A549 (cell line): Measurements from ENCODE around the gene SECISBP2L. TPM values are rescaled to one million over a fixed set of nuclear protein-coding genes. Genes with fewer than 3 reads are reported as not detected.

Experiments
- ATAC-seq, 2 experiments: fragments of 200-7000 bp in 1 of 2; fragments of >200 bp in 1 of 2; cut with Nextera tagmentation in 1 of 2; cut with Tn5 transposase in 1 of 2; 3 replicates each; pipeline versions ENCODE4 v1.8.0 to v1.9.1; 2018 to 2020; ENCODE audit warnings: mild to moderate bottlenecking in 1 of 2, moderate library complexity in 1 of 2
- CTCF ChIA-PET: fragments of 300-600 bp; sonication (Branson Sonifier 250); formaldehyde crosslinking; extraction: SDS; loops from one replicate; lab custom pipeline; 2021; ENCODE audit warnings: antibody characterized with exemption, inconsistent platforms; lab: Yijun Ruan, JAX
- POLR2A ChIA-PET: fragments of 350-600 bp; formaldehyde crosslinking; extraction: SDS; loops from one replicate; lab custom pipeline; 2021; ENCODE audit warnings: antibody characterized with exemption, inconsistent platforms; lab: Yijun Ruan, JAX
- DNase-seq, 2 experiments: peaks; one replicate each; pipeline versions ENCODE4 v3.0.0 to v3.0.0-alpha.2; 2011 to 2016; ENCODE audit warnings: low read depth in 1 of 2, low spot score in 1 of 2
- FAIRE-seq: peaks from 2 replicates; lab custom pipeline; 2011; peaks lifted over from hg19 to GRCh38; lab: Jason Lieb, UNC
- H3K27ac ChIP-seq, 2 experiments: fragments of >200 bp; sonication (Bioruptor Twin); formaldehyde crosslinking; 3 replicates each; pipeline ENCODE4 v1.5.1; 2016 to 2017
- H3K4me1 ChIP-seq: fragments of >200 bp; sonication (Bioruptor Twin); formaldehyde crosslinking; 3 replicates; pipeline ENCODE4 v1.6.1; 2016
- H3K4me2 ChIP-seq: fragments of >200 bp; sonication (Bioruptor Twin); formaldehyde crosslinking; 3 replicates; pipeline ENCODE4 v1.6.1; 2016
- H3K4me3 ChIP-seq: fragments of >200 bp; sonication (Bioruptor Twin); formaldehyde crosslinking; 3 replicates; pipeline ENCODE4 v1.5.1; 2016
- H3K9me3 ChIP-seq: fragments of >200 bp; sonication (Bioruptor Twin); formaldehyde crosslinking; 3 replicates; pipeline ENCODE4 v1.6.1; 2016
- ATOH8 ChIP-seq: fragments of 250-450 bp; sonication (Bioruptor Pico); IDR thresholded peaks from 2 replicates; pipeline ENCODE4 v1.5.0; 2020; ENCODE audit warnings: low read depth, mild to moderate bottlenecking, moderate library complexity
- BHLHE40 ChIP-seq: IDR thresholded peaks from 2 replicates; pipeline ENCODE4 v1.6.1; 2012; ENCODE audit warnings: low read depth, low read length, inconsistent platforms
- CBX8 ChIP-seq: fragments of 200-600 bp; sonication (generic); IDR thresholded peaks from 2 replicates; pipeline ENCODE4 v1.6.1; 2016
- CHD2 ChIP-seq: fragments of 150-350 bp; IDR thresholded peaks from 2 replicates; pipeline ENCODE4 v1.6.1; 2014; ENCODE audit warnings: low read length; ENCODE audit not compliant: partially characterized antibody
- EHF ChIP-seq: fragments of 250-450 bp; sonication (Bioruptor Pico); IDR thresholded peaks from 2 replicates; pipeline ENCODE4 v1.5.0; 2020; ENCODE audit warnings: mild to moderate bottlenecking
- EHMT2 ChIP-seq: fragments of 200-600 bp; sonication (generic); IDR thresholded peaks from 2 replicates; pipeline ENCODE4 v1.6.1; 2016; ENCODE audit warnings: antibody characterized with exemption, low read depth, mild to moderate bottlenecking, moderate library complexity
- EP300 ChIP-seq, 2 experiments: fragments of >200 bp; sonication (Bioruptor Twin); formaldehyde crosslinking; IDR thresholded peaks; 2 replicates in 1 of 2; 3 replicates in 1 of 2; pipeline ENCODE4 v1.6.1; 2016 to 2017
- ESRRA ChIP-seq: fragments of 150-350 bp; IDR thresholded peaks from 2 replicates; pipeline ENCODE4 v1.6.1; 2014; ENCODE audit warnings: mild to moderate bottlenecking, low read length, borderline replicate concordance
- FOSB ChIP-seq: fragments of 250-450 bp; sonication (Bioruptor Pico); IDR thresholded peaks from 2 replicates; pipeline ENCODE4 v1.5.0; 2020; ENCODE audit warnings: mild to moderate bottlenecking, moderate library complexity
- FOSL2 ChIP-seq, 2 experiments: fragments of 450-650 bp in 1 of 2; fragments of >200 bp in 1 of 2; sonication (Bioruptor Twin) in 1 of 2; formaldehyde crosslinking; IDR thresholded peaks; 2 replicates each; pipeline versions ENCODE4 v1.5.0 to v1.6.1; 2016 to 2020; ENCODE audit warnings: mild to moderate bottlenecking in 1 of 2, moderate library complexity in 1 of 2
- HOXA7 ChIP-seq: fragments of 250-450 bp; sonication (Bioruptor Pico); IDR thresholded peaks from 2 replicates; pipeline ENCODE4 v1.5.0; 2020; ENCODE audit warnings: mild to moderate bottlenecking, moderate library complexity
- HOXB13 ChIP-seq: fragments of 250-450 bp; sonication (Bioruptor Pico); IDR thresholded peaks from 2 replicates; pipeline ENCODE4 v1.5.0; 2020; ENCODE audit warnings: low read depth, mild to moderate bottlenecking, moderate library complexity
- HOXB5 ChIP-seq: fragments of 250-450 bp; sonication (Bioruptor Pico); IDR thresholded peaks from 2 replicates; pipeline ENCODE4 v1.5.0; 2020; ENCODE audit warnings: mild to moderate bottlenecking, moderate library complexity
- JUN ChIP-seq, 2 experiments: fragments of >200 bp; sonication (Bioruptor Twin); formaldehyde crosslinking; IDR thresholded peaks; 2 replicates in 1 of 2; 3 replicates in 1 of 2; pipeline ENCODE4 v1.6.1; 2016 to 2017
- KDM1A ChIP-seq: fragments of 200-600 bp; sonication (generic); IDR thresholded peaks from 2 replicates; pipeline ENCODE4 v1.6.1; 2016; ENCODE audit warnings: low read depth, mild to moderate bottlenecking
- KDM5A ChIP-seq: fragments of 200-600 bp; sonication (generic); IDR thresholded peaks from 2 replicates; pipeline ENCODE4 v1.6.1; 2016; ENCODE audit warnings: antibody characterized with exemption, mild to moderate bottlenecking
- MAFK ChIP-seq: fragments of 450-650 bp; IDR thresholded peaks from 2 replicates; pipeline ENCODE4 v1.6.1; 2014; ENCODE audit not compliant: partially characterized antibody
- MAX ChIP-seq: IDR thresholded peaks from 2 replicates; pipeline ENCODE4 v1.6.1; 2012
- MAZ ChIP-seq: fragments of 150-350 bp; IDR thresholded peaks from 2 replicates; pipeline ENCODE4 v1.6.1; 2014; ENCODE audit warnings: antibody characterized with exemption, low read depth, low read length, borderline replicate concordance
- NPAS2 ChIP-seq: fragments of 250-450 bp; sonication (Bioruptor Pico); IDR thresholded peaks from 2 replicates; pipeline ENCODE4 v1.8.0; 2022; ENCODE audit warnings: mild to moderate bottlenecking, moderate library complexity, borderline replicate concordance
- NR3C1 ChIP-seq: fragments of >200 bp; sonication (Bioruptor Twin); formaldehyde crosslinking; IDR thresholded peaks from 3 replicates; pipeline ENCODE4 v1.6.1; 2017
- POLR2A ChIP-seq: IDR thresholded peaks from 2 replicates; pipeline ENCODE4 v1.6.1; 2012; ENCODE audit warnings: mild to moderate bottlenecking, low read length
- RCOR1 ChIP-seq: fragments of 150-350 bp; IDR thresholded peaks from 2 replicates; pipeline ENCODE4 v1.6.1; 2014; ENCODE audit warnings: antibody characterized with exemption, low read length, low read depth
- RNF2 ChIP-seq: fragments of 200-600 bp; sonication (generic); IDR thresholded peaks from 2 replicates; pipeline ENCODE4 v1.6.1; 2016; ENCODE audit warnings: low read depth, mild to moderate bottlenecking, antibody characterized with exemption, moderate library complexity, borderline replicate concordance
- SREBF2 ChIP-seq: fragments of 450-650 bp; IDR thresholded peaks from 2 replicates; pipeline ENCODE4 v1.6.1; 2014; ENCODE audit warnings: mild to moderate bottlenecking, moderate library complexity
- TFCP2L1 ChIP-seq: fragments of 250-450 bp; sonication (Bioruptor Pico); IDR thresholded peaks from 2 replicates; pipeline ENCODE4 v1.5.0; 2021; ENCODE audit warnings: mild to moderate bottlenecking
- USF2 ChIP-seq: fragments of 450-650 bp; IDR thresholded peaks from 2 replicates; pipeline ENCODE4 v1.6.1; 2014; ENCODE audit warnings: antibody characterized with exemption
- ZC3H11A ChIP-seq: fragments of 450-650 bp; IDR thresholded peaks from 2 replicates; pipeline ENCODE4 v1.6.1; 2014; ENCODE audit warnings: antibody characterized with exemption, mild to moderate bottlenecking
- ZFP36 ChIP-seq: fragments of 450-650 bp; IDR thresholded peaks from 2 replicates; pipeline ENCODE4 v1.6.1; 2014; ENCODE audit warnings: borderline replicate concordance; ENCODE audit not compliant: partially characterized antibody
- ZNF302 ChIP-seq: fragments of 250-450 bp; sonication (Bioruptor Pico); IDR thresholded peaks from 2 replicates; pipeline ENCODE4 v1.9.0; 2021; ENCODE audit warnings: inconsistent platforms, mild to moderate bottlenecking, moderate library complexity
- WGBS: methylation state at CpG from one replicate; pipeline ENCODE4 v1.1.6; 2017; ENCODE audit errors: missing lambda C conversion rate; 5-methylcytosine and 5-hydroxymethylcytosine counted together
- polyA plus RNA-seq, 4 experiments: library from polyadenylated mRNA; depleted of rRNA in 3 of 4; stranded (reverse); fragments of >200 nt; fragmentation: RNase III in 1 of 4; extraction: RNeasy Plus Mini Kit Qiagen cat#74134 plus additional on column Dnase treatment in 1 of 4; gene quantifications; 2 replicates in 3 of 4; 3 replicates in 1 of 4; pipeline ENCODE4 v1.2.3, GENCODE V29; 2011 to 2017
- TF ChIP-seq, protein P1 (sequence below): IDR thresholded peaks from 2 replicates; pipeline ENCODE4 v1.6.1; 2012; ENCODE audit warnings: low read depth, borderline replicate concordance
- TF ChIP-seq, protein P2 (sequence below): fragments of 200-600 bp; sonication (generic); IDR thresholded peaks from 2 replicates; pipeline ENCODE4 v1.6.1; 2016; ENCODE audit warnings: antibody characterized with exemption, mild to moderate bottlenecking, moderate library complexity

SECISBP2L gene
- polyA plus RNA-seq, 2 of the 4 experiments (the other 2 are of a cell fraction): 7.5 to 15.0 TPM

DNA sequence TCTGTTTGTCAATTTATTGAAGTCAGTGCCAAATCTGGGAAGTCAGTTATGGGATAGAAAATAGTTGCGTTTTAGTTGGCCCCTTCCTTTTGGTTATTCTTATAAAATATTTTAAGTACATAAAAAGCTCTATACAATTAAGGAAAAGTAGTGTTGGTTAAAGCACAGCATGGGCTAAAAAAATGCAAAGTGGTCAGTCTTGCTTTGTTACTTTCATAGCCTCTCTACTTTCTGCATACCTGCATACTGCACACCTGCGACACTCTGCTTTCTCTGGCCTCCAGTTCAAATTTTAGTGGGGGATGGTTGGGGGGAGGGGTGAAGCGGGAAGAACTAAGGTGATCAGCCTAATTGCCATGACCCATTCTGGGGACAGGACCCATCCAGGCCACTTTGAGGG is 60.7 kb downstream of the SECISBP2L start (continued):
- no peak for TF ChIP-seq CBX8
- no peak for TF ChIP-seq KDM1A
- no peak for TF ChIP-seq ZFP36
- no peak for TF ChIP-seq CHD2
- TF ChIP-seq, protein P1, sequence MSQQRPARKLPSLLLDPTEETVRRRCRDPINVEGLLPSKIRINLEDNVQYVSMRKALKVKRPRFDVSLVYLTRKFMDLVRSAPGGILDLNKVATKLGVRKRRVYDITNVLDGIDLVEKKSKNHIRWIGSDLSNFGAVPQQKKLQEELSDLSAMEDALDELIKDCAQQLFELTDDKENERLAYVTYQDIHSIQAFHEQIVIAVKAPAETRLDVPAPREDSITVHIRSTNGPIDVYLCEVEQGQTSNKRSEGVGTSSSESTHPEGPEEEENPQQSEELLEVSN: no peak
- TF ChIP-seq HOXB13 (CRISPR knock-in tag): no peak
- TF ChIP-seq HOXB5 (CRISPR knock-in tag): no peak
- no peak for TF ChIP-seq POLR2A

DNA sequence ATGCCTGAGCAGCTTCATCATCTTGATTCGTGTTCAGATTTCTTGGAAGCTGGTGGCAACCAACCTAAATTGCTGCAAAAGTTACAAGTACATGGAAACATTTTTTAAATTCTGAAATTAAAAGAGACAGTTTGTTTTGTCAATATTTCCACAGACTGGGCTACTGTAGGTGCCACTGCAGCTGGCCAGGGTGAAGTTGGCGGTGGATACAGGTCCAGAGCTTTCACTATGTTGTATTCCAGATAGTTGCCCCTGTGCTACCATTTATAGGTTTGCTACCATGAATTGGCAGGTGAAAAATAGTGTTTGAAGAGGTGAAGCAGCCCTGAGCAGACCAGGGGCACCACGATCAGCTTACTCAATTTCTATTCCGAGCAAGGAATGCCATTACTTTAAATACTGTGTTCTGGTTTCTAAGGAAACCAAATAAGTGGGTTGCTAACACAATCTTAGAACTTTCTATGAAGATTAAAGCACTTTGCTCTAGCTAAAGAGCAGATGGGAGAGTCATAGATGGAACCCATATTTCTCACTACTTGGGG is 61.4 kb downstream of the SECISBP2L start:
- 69% methylated on average over 4 of the region's 4 CpGs for WGBS

GRCh38 chr15:48984021-48984710 is 62.1 kb downstream of the SECISBP2L start:
- WGBS: 78% methylated on average over 7 of the region's 7 CpGs
- H3K4me1 ChIP-seq: no peaks in the 10 kb centered on the region
- H3K27ac ChIP-seq: no peak overlapping the region
- FAIRE-seq (no peak), DNase-seq (no peak), ATAC-seq (no peak)
- H3K4me3 ChIP-seq: no peak overlapping the region
- H3K4me2 ChIP-seq: no peak overlapping the region
- H3K9me3 ChIP-seq: no peaks in the 10 kb centered on the region
- ChIA-PET CTCF (interaction anchor here (1.0 kb wide), 2 partner anchors 49 to 122 kb away, joined by 3 to 5 read pairs; no protein-coding TSS in a partner anchor), POLR2A (no interaction called here)
- TF ChIP-seq KDM1A: no peak
- no peak for TF ChIP-seq ZNF302 (CRISPR knock-in tag)
- no peak for TF ChIP-seq FOSL2 (IDR thresholded peaks at IDR 0.05)
- TF ChIP-seq FOSL2 (CRISPR knock-in tag; IDR thresholded peaks at IDR 0.05): no peak
- TF ChIP-seq JUN (IDR thresholded peaks at IDR 0.05): no peak
- no peak for TF ChIP-seq RNF2
- TF ChIP-seq TFCP2L1 (CRISPR knock-in tag): no peak
- TF ChIP-seq ATOH8 (CRISPR knock-in tag): no peak
- TF ChIP-seq KDM5A: no peak
- no peak for TF ChIP-seq SREBF2
- TF ChIP-seq EP300 (IDR thresholded peaks at IDR 0.05): no peak
- TF ChIP-seq MAZ: no peak
- TF ChIP-seq, protein P2, sequence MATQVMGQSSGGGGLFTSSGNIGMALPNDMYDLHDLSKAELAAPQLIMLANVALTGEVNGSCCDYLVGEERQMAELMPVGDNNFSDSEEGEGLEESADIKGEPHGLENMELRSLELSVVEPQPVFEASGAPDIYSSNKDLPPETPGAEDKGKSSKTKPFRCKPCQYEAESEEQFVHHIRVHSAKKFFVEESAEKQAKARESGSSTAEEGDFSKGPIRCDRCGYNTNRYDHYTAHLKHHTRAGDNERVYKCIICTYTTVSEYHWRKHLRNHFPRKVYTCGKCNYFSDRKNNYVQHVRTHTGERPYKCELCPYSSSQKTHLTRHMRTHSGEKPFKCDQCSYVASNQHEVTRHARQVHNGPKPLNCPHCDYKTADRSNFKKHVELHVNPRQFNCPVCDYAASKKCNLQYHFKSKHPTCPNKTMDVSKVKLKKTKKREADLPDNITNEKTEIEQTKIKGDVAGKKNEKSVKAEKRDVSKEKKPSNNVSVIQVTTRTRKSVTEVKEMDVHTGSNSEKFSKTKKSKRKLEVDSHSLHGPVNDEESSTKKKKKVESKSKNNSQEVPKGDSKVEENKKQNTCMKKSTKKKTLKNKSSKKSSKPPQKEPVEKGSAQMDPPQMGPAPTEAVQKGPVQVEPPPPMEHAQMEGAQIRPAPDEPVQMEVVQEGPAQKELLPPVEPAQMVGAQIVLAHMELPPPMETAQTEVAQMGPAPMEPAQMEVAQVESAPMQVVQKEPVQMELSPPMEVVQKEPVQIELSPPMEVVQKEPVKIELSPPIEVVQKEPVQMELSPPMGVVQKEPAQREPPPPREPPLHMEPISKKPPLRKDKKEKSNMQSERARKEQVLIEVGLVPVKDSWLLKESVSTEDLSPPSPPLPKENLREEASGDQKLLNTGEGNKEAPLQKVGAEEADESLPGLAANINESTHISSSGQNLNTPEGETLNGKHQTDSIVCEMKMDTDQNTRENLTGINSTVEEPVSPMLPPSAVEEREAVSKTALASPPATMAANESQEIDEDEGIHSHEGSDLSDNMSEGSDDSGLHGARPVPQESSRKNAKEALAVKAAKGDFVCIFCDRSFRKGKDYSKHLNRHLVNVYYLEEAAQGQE: no peak
- TF ChIP-seq BHLHE40: no peak
- TF ChIP-seq MAFK: no peak
- no peak for TF ChIP-seq ZC3H11A
- TF ChIP-seq EHF (CRISPR knock-in tag): no peak
- no peak for TF ChIP-seq EHMT2
- no peak for TF ChIP-seq NPAS2 (CRISPR knock-in tag)

More for the DNA sequence above, 61.4 kb downstream of the SECISBP2L start:
- H3K4me3 ChIP-seq: no peak overlapping the region
- TF ChIP-seq FOSB (CRISPR knock-in tag) (no peak), RCOR1 (no peak), RNF2 (no peak), HOXA7 (CRISPR knock-in tag) (no peak), MAX (no peak), KDM5A (no peak), USF2 (no peak), NR3C1 (no peak), ESRRA (no peak), ZC3H11A (no peak)
- FAIRE-seq (no peak), ATAC-seq (no peak), DNase-seq (no peak)
- H3K4me2 ChIP-seq: no peak overlapping the region
- H3K4me1 ChIP-seq: no peaks in the 10 kb centered on the region
- POLR2A ChIA-PET: no interaction called here
- no peak overlapping the region for H3K27ac ChIP-seq
- CTCF ChIA-PET: interaction anchor here (1.0 to 3.1 kb wide), 2 partner anchors 9 to 49 kb away, joined by 3 to 14 read pairs; no protein-coding TSS in a partner anchor
- H3K9me3 ChIP-seq: no peaks in the 10 kb centered on the region
